H1 (cell line): ENCODE measurements around the gene MCMBP.

Experiments
- CTCF ChIP-seq, 3 experiments: IDR thresholded peaks; 1 replicate in 2 of 3; 2 replicates in 1 of 3; pipeline versions ENCODE4 v1.5.1 to v1.6.1; 2011; ENCODE audit warnings: low read length in 3 of 3, mild to moderate bottlenecking in 3 of 3, inconsistent platforms in 2 of 3, low read depth in 1 of 3, moderate library complexity in 1 of 3; ENCODE audit not compliant: insufficient read depth in 1 of 3; ENCODE audit errors: control extremely low read depth in 1 of 3
- GABPA ChIP-seq: IDR thresholded peaks from 2 replicates; pipeline ENCODE4 v1.6.1; 2011; ENCODE audit warnings: mild to moderate bottlenecking, low read length, moderate library complexity, borderline replicate concordance; ENCODE audit not compliant: insufficient read depth
- GTF2F1 ChIP-seq: IDR thresholded peaks from 2 replicates; pipeline ENCODE4 v1.6.1; 2012; ENCODE audit warnings: low read depth, low read length, improper control_type of control experiment, borderline replicate concordance
- HDAC2 ChIP-seq, 2 experiments: fragments of 300-600 bp in 1 of 2; sonication (generic) in 1 of 2; IDR thresholded peaks; 2 replicates each; pipeline ENCODE4 v1.6.1; 2011 to 2012; ENCODE audit warnings: low read depth in 2 of 2, low read length in 2 of 2, mild to moderate bottlenecking in 2 of 2, moderate library complexity in 2 of 2, borderline replicate concordance in 1 of 2, inconsistent platforms in 1 of 2
- SP1 ChIP-seq: IDR thresholded peaks from 2 replicates; pipeline ENCODE4 v1.6.1; 2011; ENCODE audit warnings: low read depth, low read length
- ZNF274 ChIP-seq: IDR thresholded peaks from 2 replicates; pipeline ENCODE4 v1.7.0; 2012; ENCODE audit warnings: low read length, borderline replicate concordance; ENCODE audit errors: extremely low read depth

GRCh38 chr10:119858063-119858462, 14.6 kb downstream of the MCMBP start:
- TF ChIP-seq CTCF (IDR thresholded peaks at IDR 0.05; ENCODE audit: control extremely low read depth in 1 of 3, insufficient read depth in 1 of 3, low read depth in 1 of 3, low read length in 3 of 3) (no peak), GTF2F1 (no peak), ZNF274 (no peak), SP1 (no peak), GABPA (no peak), HDAC2 (IDR thresholded peaks at IDR 0.05; ENCODE audit: borderline replicate concordance in 1 of 2, low read depth in 2 of 2, low read length in 2 of 2) (no peak)
